Left lung (tissue), 14 donors: ENCODE data around the gene CDK5RAP3. TPM values are rescaled to one million over a fixed set of nuclear protein-coding genes. Genes with fewer than 3 reads are reported as not detected.

ENCODE experiments used
- ATAC-seq: fragments of 200-7000 bp; cut with Tn5 transposase; one replicate; pipeline ENCODE4 v1.9.1; 2020; ENCODE audit warnings: moderate library complexity
- DNase-seq, 4 donors: peaks; one replicate each; pipeline ENCODE4 v3.0.0-alpha.2; 2013 to 2020
- H3K27ac ChIP-seq, 2 donors: fragments of 200-600 bp; sonication (generic) in 1 of 2; one replicate each; pipeline versions ENCODE4 v1.5.0 to v1.8.0; 2020 to 2021
- H3K27me3 ChIP-seq, 2 donors: fragments of 200-600 bp; sonication (generic) in 1 of 2; one replicate each; pipeline versions ENCODE4 v1.5.0 to v1.8.0; 2020 to 2021
- H3K36me3 ChIP-seq, 2 donors: fragments of 200-600 bp; sonication (generic) in 1 of 2; one replicate each; pipeline versions ENCODE4 v1.5.0 to v1.8.0; 2020 to 2021
- H3K4me1 ChIP-seq, 2 donors: fragments of 200-600 bp; one replicate each; pipeline ENCODE4 v1.8.0; 2021
- H3K4me3 ChIP-seq, 2 donors: fragments of 200-600 bp; sonication (generic) in 1 of 2; one replicate each; pipeline versions ENCODE4 v1.5.0 to v1.8.0; 2020 to 2021; ENCODE audit warnings: mild to moderate bottlenecking in 1 of 2
- H3K9me3 ChIP-seq, 2 donors: fragments of 200-600 bp; sonication (generic) in 1 of 2; one replicate each; pipeline versions ENCODE4 v1.5.0 to v1.8.0; 2020 to 2021
- intact Hi-C, 2 donors: fragments of 100-400 bp; cut with DNase I; formaldehyde crosslinking; loops; one replicate each; pipeline versions ENCODE4 v1.11.2 to v1.14.2; 2022
- long read RNA-seq, 12 donors: library from polyadenylated mRNA in 2 of 12; unstranded in 2 of 12; transcript quantifications; one replicate each; pipeline ENCODE4 v2.0.0 and lab custom pipeline, GENCODE V29; 2019 to 2026
- polyA plus RNA-seq, 6 donors: library from polyadenylated mRNA; unstranded; fragments of 120-200 nt; gene quantifications; one replicate each; pipeline ENCODE4 v1.2.1, GENCODE V29; 2013; ENCODE audit not compliant: insufficient read length in 6 of 6
- total RNA-seq, 2 donors: library from RNA; stranded (reverse); fragmentation: NEBNext Ultra II Directional; extraction: Animal tissue kit (Norgen Biotek cat#: 25700); gene quantifications; one replicate each; pipeline ENCODE4 v1.2.1, GENCODE V29; 2021
- TF ChIP-seq, protein P1 (sequence below), 2 donors: fragments of 200-600 bp; sonication (generic) in 1 of 2; IDR thresholded peaks; one replicate each; pipeline versions ENCODE4 v1.5.0 to v1.8.0; 2021; ENCODE audit warnings: antibody characterized with exemption in 2 of 2
- donor health status: DM: no; HTN: yes; CAD: no.
- donor health status: DM: no; HTN: no; CAD: no.

Gene CDK5RAP3, protein sequence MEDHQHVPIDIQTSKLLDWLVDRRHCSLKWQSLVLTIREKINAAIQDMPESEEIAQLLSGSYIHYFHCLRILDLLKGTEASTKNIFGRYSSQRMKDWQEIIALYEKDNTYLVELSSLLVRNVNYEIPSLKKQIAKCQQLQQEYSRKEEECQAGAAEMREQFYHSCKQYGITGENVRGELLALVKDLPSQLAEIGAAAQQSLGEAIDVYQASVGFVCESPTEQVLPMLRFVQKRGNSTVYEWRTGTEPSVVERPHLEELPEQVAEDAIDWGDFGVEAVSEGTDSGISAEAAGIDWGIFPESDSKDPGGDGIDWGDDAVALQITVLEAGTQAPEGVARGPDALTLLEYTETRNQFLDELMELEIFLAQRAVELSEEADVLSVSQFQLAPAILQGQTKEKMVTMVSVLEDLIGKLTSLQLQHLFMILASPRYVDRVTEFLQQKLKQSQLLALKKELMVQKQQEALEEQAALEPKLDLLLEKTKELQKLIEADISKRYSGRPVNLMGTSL
- total RNA-seq, result 100 to 1,000 TPM; 144 to 149 TPM
- polyA plus RNA-seq, result 100 to 1,000 TPM; 136 to 182 (median 166) TPM
- long read RNA-seq, donor 1, transcript CDK5RAP3-225 (2 exons, 2,455 nt), result major isoform, 36 of 100 reads
- long read RNA-seq, donor 1, transcript CDK5RAP3-201 (14 exons, 1,866 nt), result minor isoform, 9 of 100 reads
- long read RNA-seq, donor 1, transcript CDK5RAP3-231 (12 exons, 2,759 nt), result minor isoform, 7 of 100 reads
- long read RNA-seq, donor 1, transcript CDK5RAP3-223 (4 exons, 647 nt), result minor isoform, 5 of 100 reads
- long read RNA-seq, donor 1, partial matches to known transcripts, result 40 of 100 reads
- long read RNA-seq, donor 1, other reads (novel, unspliced or antisense), result 0 of 100 reads
- long read RNA-seq, donor 2, transcript CDK5RAP3-225 (2 exons, 2,455 nt), result major isoform, 18 of 46 reads
- long read RNA-seq, donor 2, transcript CDK5RAP3-201 (14 exons, 1,866 nt), result minor isoform, 11 of 46 reads
- long read RNA-seq, donor 2, partial matches to known transcripts, result 8 of 46 reads
- long read RNA-seq, donor 2, other reads (novel, unspliced or antisense), result 0 of 46 reads
- long read RNA-seq, donor 3, transcript CDK5RAP3-231 (12 exons, 2,759 nt), result minor isoform, 6 of 54 reads
- long read RNA-seq, donor 3, transcript CDK5RAP3-201 (14 exons, 1,866 nt), result minor isoform, 10 of 54 reads
- long read RNA-seq, donor 3, transcript CDK5RAP3-225 (2 exons, 2,455 nt), result major isoform, 26 of 54 reads
- long read RNA-seq, donor 3, partial matches to known transcripts, result 8 of 54 reads
- long read RNA-seq, donor 3, other reads (novel, unspliced or antisense), result 0 of 54 reads
- long read RNA-seq, donor 4, transcript CDK5RAP3-201 (14 exons, 1,866 nt), result major isoform, 45 of 54 reads
- long read RNA-seq, donor 4, partial matches to known transcripts, result 3 of 54 reads
- long read RNA-seq, donor 4, other reads (novel, unspliced or antisense), result 5 of 54 reads
- long read RNA-seq, donor 5, transcript CDK5RAP3-225 (2 exons, 2,455 nt), result major isoform, 24 of 90 reads
- long read RNA-seq, donor 5, transcript CDK5RAP3-231 (12 exons, 2,759 nt), result minor isoform, 5 of 90 reads
- long read RNA-seq, donor 5, transcript CDK5RAP3-201 (14 exons, 1,866 nt), result minor isoform, 7 of 90 reads
- long read RNA-seq, donor 5, partial matches to known transcripts, result 47 of 90 reads
- long read RNA-seq, donor 5, other reads (novel, unspliced or antisense), result 0 of 90 reads
- long read RNA-seq, donor 6, transcript CDK5RAP3-201 (14 exons, 1,866 nt), result minor isoform, 7 of 41 reads
- long read RNA-seq, donor 6, transcript CDK5RAP3-225 (2 exons, 2,455 nt), result major isoform, 16 of 41 reads
- long read RNA-seq, donor 6, partial matches to known transcripts, result 11 of 41 reads
- long read RNA-seq, donor 6, other reads (novel, unspliced or antisense), result 0 of 41 reads
- long read RNA-seq, donor 7, transcript CDK5RAP3-231 (12 exons, 2,759 nt), result major isoform, 10 of 75 reads
- long read RNA-seq, donor 7, transcript CDK5RAP3-225 (2 exons, 2,455 nt), result minor isoform, 7 of 75 reads
- long read RNA-seq, donor 7, transcript CDK5RAP3-201 (14 exons, 1,866 nt), result minor isoform, 6 of 75 reads
- long read RNA-seq, donor 7, partial matches to known transcripts, result 47 of 75 reads
- long read RNA-seq, donor 7, other reads (novel, unspliced or antisense), result 0 of 75 reads
- long read RNA-seq, donor 8, transcript CDK5RAP3-225 (2 exons, 2,455 nt), result major isoform, 18 of 45 reads
- long read RNA-seq, donor 8, transcript CDK5RAP3-201 (14 exons, 1,866 nt), result minor isoform, 8 of 45 reads
- long read RNA-seq, donor 8, partial matches to known transcripts, result 12 of 45 reads
- long read RNA-seq, donor 8, other reads (novel, unspliced or antisense), result 0 of 45 reads
- long read RNA-seq, donor 9, partial matches to known transcripts, result 0 of 1 reads
- long read RNA-seq, donor 9, other reads (novel, unspliced or antisense), result 0 of 1 reads
- long read RNA-seq, donor 10, transcript CDK5RAP3-201 (14 exons, 1,866 nt), result major isoform, 65 of 83 reads
- long read RNA-seq, donor 10, partial matches to known transcripts, result 10 of 83 reads
- long read RNA-seq, donor 10, other reads (novel, unspliced or antisense), result 4 of 83 reads
- long read RNA-seq, donor 11, result 0 reads
- long read RNA-seq, donor 12, transcript CDK5RAP3-201 (14 exons, 1,866 nt), result minor isoform, 12 of 40 reads
- long read RNA-seq, donor 12, transcript CDK5RAP3-225 (2 exons, 2,455 nt), result major isoform, 17 of 40 reads
- long read RNA-seq, donor 12, partial matches to known transcripts, result 6 of 40 reads
- long read RNA-seq, donor 12, other reads (novel, unspliced or antisense), result 0 of 40 reads

DNA sequence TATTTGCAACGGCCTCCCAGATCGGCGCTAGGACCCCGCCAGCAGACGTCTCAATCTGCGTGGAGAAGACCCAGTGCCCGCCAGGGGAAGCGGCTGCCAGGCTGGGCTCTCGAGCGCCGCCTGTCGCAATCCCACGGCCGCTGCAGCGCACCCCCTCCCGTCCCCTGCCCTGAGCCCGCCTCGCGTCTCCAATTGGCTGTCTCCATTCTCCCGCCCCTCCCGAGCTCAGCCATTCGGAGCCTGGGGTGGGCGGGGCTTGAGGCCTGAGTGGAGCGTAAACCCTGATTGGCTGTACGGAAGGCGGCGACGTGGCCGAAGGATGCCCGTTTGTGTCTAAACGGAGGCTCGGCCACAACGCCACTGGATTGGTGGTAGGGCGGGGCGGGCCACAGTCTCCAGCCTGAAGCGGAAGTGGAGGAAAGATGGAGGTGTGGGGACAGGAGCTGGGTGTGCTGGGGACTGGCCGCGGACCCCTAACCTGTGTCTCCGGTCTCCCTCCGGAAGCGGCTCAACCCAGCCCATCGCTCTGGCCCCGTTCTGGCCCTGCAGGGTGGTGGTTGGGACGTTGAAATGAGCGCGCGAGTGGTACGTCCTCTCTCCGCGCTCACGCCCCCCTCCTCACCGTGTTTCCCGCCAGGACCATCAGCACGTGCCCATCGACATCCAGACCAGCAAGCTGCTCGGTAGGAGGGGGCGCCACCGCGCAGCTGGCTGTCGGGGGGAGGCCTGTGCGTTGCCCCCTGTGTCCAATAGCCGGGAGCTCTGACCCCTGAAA lies at the start of gene CDK5RAP3:
TSS of gene CDK5RAP3 (plus strand) at position 389 of the 775 bp plus-strand sequence. CDS start at position 423, 34 bp downstream.
- TF ChIP-seq, protein P1, sequence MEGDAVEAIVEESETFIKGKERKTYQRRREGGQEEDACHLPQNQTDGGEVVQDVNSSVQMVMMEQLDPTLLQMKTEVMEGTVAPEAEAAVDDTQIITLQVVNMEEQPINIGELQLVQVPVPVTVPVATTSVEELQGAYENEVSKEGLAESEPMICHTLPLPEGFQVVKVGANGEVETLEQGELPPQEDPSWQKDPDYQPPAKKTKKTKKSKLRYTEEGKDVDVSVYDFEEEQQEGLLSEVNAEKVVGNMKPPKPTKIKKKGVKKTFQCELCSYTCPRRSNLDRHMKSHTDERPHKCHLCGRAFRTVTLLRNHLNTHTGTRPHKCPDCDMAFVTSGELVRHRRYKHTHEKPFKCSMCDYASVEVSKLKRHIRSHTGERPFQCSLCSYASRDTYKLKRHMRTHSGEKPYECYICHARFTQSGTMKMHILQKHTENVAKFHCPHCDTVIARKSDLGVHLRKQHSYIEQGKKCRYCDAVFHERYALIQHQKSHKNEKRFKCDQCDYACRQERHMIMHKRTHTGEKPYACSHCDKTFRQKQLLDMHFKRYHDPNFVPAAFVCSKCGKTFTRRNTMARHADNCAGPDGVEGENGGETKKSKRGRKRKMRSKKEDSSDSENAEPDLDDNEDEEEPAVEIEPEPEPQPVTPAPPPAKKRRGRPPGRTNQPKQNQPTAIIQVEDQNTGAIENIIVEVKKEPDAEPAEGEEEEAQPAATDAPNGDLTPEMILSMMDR (IDR thresholded peaks at IDR 0.05), result peak; percentile 95 to 98
- Histone ChIP-seq H3K4me3 (peak within 1 kb of the TSS; percentile 86 to 96), H3K9me3 (no peaks in the 10 kb centered on the region), H3K27me3 (no peaks in the 10 kb centered on the region), H3K27ac (peak within 1 kb of the TSS; percentile 75 to 81), H3K4me1 (peaks cover 9 to 22% of the 10 kb centered on the region in 2 donors), H3K36me3 (peaks cover 0 to 27% of the 10 kb centered on the region in 2 donors)
- intact Hi-C loops, result no loop called here
- peak; percentile 99 to 100 (median 100) for DNase-seq
- peak; percentile 99 for ATAC-seq

DNA sequence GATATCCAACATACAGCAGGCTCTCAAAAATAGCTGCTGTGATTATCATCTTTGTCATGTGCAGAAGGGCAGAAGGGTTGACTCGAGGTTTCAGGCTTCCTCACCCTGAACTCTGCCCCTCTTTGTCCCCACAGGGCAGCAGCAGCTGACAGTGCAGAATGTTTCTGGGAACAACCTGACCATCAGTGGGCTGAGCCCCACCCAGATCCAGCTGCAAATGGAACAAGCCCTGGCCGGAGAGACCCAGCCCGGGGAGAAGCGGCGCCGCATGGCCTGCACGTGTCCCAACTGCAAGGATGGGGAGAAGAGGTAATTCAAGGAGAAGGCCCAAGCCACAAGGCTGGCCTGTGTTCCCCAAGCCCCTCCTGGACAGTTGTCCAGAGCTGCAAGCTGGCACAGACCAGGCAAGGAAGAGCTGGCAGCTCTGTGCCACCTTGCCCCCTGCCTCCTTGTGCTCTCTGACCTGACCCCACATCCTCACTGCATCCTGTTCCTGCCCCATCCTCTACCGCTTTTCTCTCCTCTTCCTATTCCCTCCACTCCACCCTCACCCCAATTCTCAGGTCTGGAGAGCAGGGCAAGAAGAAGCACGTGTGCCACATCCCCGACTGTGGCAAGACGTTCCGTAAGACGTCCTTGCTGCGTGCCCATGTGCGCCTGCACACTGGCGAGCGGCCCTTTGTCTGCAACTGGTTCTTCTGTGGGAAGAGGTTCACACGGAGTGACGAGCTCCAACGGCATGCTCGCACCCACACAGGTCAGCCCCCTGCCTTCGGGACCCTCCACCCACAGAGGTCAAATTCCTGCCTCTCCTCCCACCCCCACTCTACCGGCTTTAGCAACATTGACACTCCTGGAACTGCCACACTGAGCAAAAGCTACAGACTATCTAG lies 45.9 kb upstream of the CDK5RAP3 start:
- intact Hi-C loops, result no loop called here

More for the DNA sequence above, 45.9 kb upstream of the CDK5RAP3 start:
- peak; percentile 21 for ATAC-seq
- no peak for DNase-seq
- no peak overlapping the region for H3K4me3 ChIP-seq
- no peak overlapping the region for H3K27ac ChIP-seq
- H3K27me3 ChIP-seq, result no peaks in the 10 kb centered on the region
- H3K9me3 ChIP-seq, result no peaks in the 10 kb centered on the region
- no peaks in the 10 kb centered on the region for H3K4me1 ChIP-seq
- TF ChIP-seq, protein P1 (IDR thresholded peaks at IDR 0.05), result no peak
- peaks cover 0 to 80% of the 10 kb centered on the region in 2 donors for H3K36me3 ChIP-seq
